Measurements from ENCODE around the gene MID2. TPM values are rescaled to one million over a fixed set of nuclear protein-coding genes. Genes with fewer than 3 reads are reported as not detected.

The MID2 gene
- total RNA-seq: 5.1 and 5.5 TPM in 2 replicates
- long read RNA-seq, partial matches to known transcripts: 2 of 2 reads
- long read RNA-seq, other reads (novel, unspliced or antisense): 0 of 2 reads

GRCh38 chrX:107825698-107826237, at the start of gene MID2:
Gene MID2 (plus strand): TSS chrX:107825866. CDS start chrX:107826427, 561 bp downstream.
- Mint-ChIP-seq H3K4me1 (peaks cover 7% of the 10 kb centered on the region), H3K27ac (ENCODE audit: unreplicated experiment) (no peak within 1 kb of the TSS), H3K9me3 (peaks cover 1% of the 10 kb centered on the region), H3K4me3 (peak within 1 kb of the TSS; percentile 78), H3K27me3 (ENCODE audit: low read depth) (peaks cover 31% of the 10 kb centered on the region), H3K36me3 (ENCODE audit: low read depth) (no peaks in the 10 kb centered on the region)
- TF ChIP-seq CTCF (conservative IDR thresholded peaks at IDR 0.05): no peak
- peak; percentile 8 for DNase-seq (ENCODE audit: low read depth, low spot score)

- H3K27ac Mint-ChIP-seq (ENCODE audit: unreplicated experiment): no peak overlapping the region
These were observed 48.8 kb upstream of the MID2 start for GRCh38 chrX:107776649-107777535.

GRCh38 chrX:107777536-107777832, 48.2 kb upstream of the MID2 start, which contains the start of gene NCBP2L:
Gene NCBP2L (plus strand): TSS chrX:107777733. CDS start chrX:107794221, 16,488 bp downstream.
- Mint-ChIP-seq H3K4me3 (peak within 1 kb of the TSS; percentile 82), H3K36me3 (ENCODE audit: low read depth) (no peaks in the 10 kb centered on the region), H3K27ac (ENCODE audit: unreplicated experiment) (no peak within 1 kb of the TSS), H3K4me1 (peaks cover 12% of the 10 kb centered on the region), H3K9me3 (no peaks in the 10 kb centered on the region), H3K27me3 (ENCODE audit: low read depth) (peaks cover 38% of the 10 kb centered on the region)
- no peak for DNase-seq (ENCODE audit: low read depth, low spot score)
- TF ChIP-seq CTCF (conservative IDR thresholded peaks at IDR 0.05): no peak

More at GRCh38 chrX:107776649-107777535, 48.8 kb upstream of the MID2 start:
- H3K4me3 Mint-ChIP-seq: peak overlapping the region; percentile 82
- peak; percentile 80 for TF ChIP-seq CTCF (conservative IDR thresholded peaks at IDR 0.05)
- H3K4me1 Mint-ChIP-seq: peaks cover 12% of the 10 kb centered on the region
- DNase-seq (ENCODE audit: low read depth, low spot score): peak; percentile 40
- H3K27me3 Mint-ChIP-seq (ENCODE audit: low read depth): peaks cover 44% of the 10 kb centered on the region
- H3K36me3 Mint-ChIP-seq (ENCODE audit: low read depth): no peaks in the 10 kb centered on the region
- H3K9me3 Mint-ChIP-seq: no peaks in the 10 kb centered on the region

GRCh38 chrX:107780525-107780924, 45.1 kb upstream of the MID2 start:
- Mint-ChIP-seq H3K27me3 (ENCODE audit: low read depth) (peaks cover 14% of the 10 kb centered on the region), H3K27ac (ENCODE audit: unreplicated experiment) (no peak overlapping the region), H3K4me1 (peaks cover 12% of the 10 kb centered on the region), H3K36me3 (ENCODE audit: low read depth) (no peaks in the 10 kb centered on the region), H3K9me3 (peaks cover 3% of the 10 kb centered on the region), H3K4me3 (no peak overlapping the region)
- DNase-seq (ENCODE audit: low read depth, low spot score): no peak
- TF ChIP-seq CTCF (conservative IDR thresholded peaks at IDR 0.05): no peak

- Mint-ChIP-seq H3K4me3 (no peak overlapping the region), H3K9me3 (peaks cover 3% of the 10 kb centered on the region), H3K4me1 (no peaks in the 10 kb centered on the region), H3K27me3 (ENCODE audit: low read depth) (no peaks in the 10 kb centered on the region), H3K27ac (ENCODE audit: unreplicated experiment) (no peak overlapping the region), H3K36me3 (ENCODE audit: low read depth) (no peaks in the 10 kb centered on the region)
- TF ChIP-seq CTCF (conservative IDR thresholded peaks at IDR 0.05): no peak
- no peak for DNase-seq (ENCODE audit: low read depth, low spot score)
These were observed 37.8 kb upstream of the MID2 start for GRCh38 chrX:107787827-107788226.
